ENCODE measurements around the gene ANO3.

- TF ChIP-seq CTCF (IDR thresholded peaks at IDR 0.05; ENCODE audit: low read depth, low read length) (no peak), EZH2phosphoT487 (IDR thresholded peaks at IDR 0.05; ENCODE audit: low read depth) (no peak)
Measured at GRCh38 chr11:26424255-26424654, 92.3 kb downstream of the ANO3 start.
